Stimulated activated CD8-positive, alpha-beta memory T cell treated with anti-CD3 and anti-CD28 coated beads, Interleukin-2, amount 100 ng/mL, for 1 hour (primary cell): ENCODE data around the gene SLC19A1.

Experiments used
- DNase-seq, 2 donors: peaks; one replicate each; pipeline ENCODE4 v3.0.0-alpha.2; 2020; ENCODE audit warnings: low read depth in 2 of 2

The SLC19A1 gene

GRCh38 chr21:45468051-45468970 is 73.9 kb downstream of the SLC19A1 start:
- no peak for DNase-seq

- no peak for DNase-seq
Measured at GRCh38 chr21:45467221-45467779, 74.9 kb downstream of the SLC19A1 start.

GRCh38 chr21:45466330-45467220 is 75.7 kb downstream of the SLC19A1 start:
- no peak for DNase-seq

GRCh38 chr21:45465611-45466329 is 76.5 kb downstream of the SLC19A1 start:
- DNase-seq: no peak

GRCh38 chr21:45465105-45465504 is 77.1 kb downstream of the SLC19A1 start:
- no peak for DNase-seq

- no peak for DNase-seq
Measured at GRCh38 chr21:45464309-45464708, 77.9 kb downstream of the SLC19A1 start.

GRCh38 chr21:45463871-45464270 is 78.4 kb downstream of the SLC19A1 start:
- DNase-seq: no peak

GRCh38 chr21:45461806-45462341 is 80.4 kb downstream of the SLC19A1 start:
- DNase-seq: no peak

GRCh38 chr21:45461369-45461750 is 80.9 kb downstream of the SLC19A1 start:
- DNase-seq: no peak

GRCh38 chr21:45460611-45461368 is 81.5 kb downstream of the SLC19A1 start:
- no peak for DNase-seq

- no peak for DNase-seq
Measured at GRCh38 chr21:45460011-45460565, 82.2 kb downstream of the SLC19A1 start.

- no peak for DNase-seq
Measured at GRCh38 chr21:45459171-45460010, 82.8 kb downstream of the SLC19A1 start.

GRCh38 chr21:45458281-45459170 is 83.7 kb downstream of the SLC19A1 start:
- no peak for DNase-seq

GRCh38 chr21:45457832-45458172 is 84.4 kb downstream of the SLC19A1 start:
- DNase-seq: no peak

GRCh38 chr21:45457161-45457831 is 84.9 kb downstream of the SLC19A1 start:
- DNase-seq: no peak

GRCh38 chr21:45456584-45457160 is 85.6 kb downstream of the SLC19A1 start:
- no peak for DNase-seq
